ENCODE data around the gene GNAL. TPM values are rescaled to one million over a fixed set of nuclear protein-coding genes. Genes with fewer than 3 reads are reported as not detected.

Gene GNAL
- total RNA-seq, 1 experiment from 2014 or later, result 4.6 TPM

GRCh38 chr18:11754979-11755378 is 65.9 kb downstream of the GNAL start:
- no peak for TF ChIP-seq ZNF274 (IDR thresholded peaks at IDR 0.05; ENCODE audit: low read depth, low read length)
- TF ChIP-seq, protein P1, sequence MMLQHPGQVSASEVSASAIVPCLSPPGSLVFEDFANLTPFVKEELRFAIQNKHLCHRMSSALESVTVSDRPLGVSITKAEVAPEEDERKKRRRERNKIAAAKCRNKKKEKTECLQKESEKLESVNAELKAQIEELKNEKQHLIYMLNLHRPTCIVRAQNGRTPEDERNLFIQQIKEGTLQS (IDR thresholded peaks at IDR 0.05), result no peak
- no peak for TF ChIP-seq CEBPB (IDR thresholded peaks at IDR 0.05; ENCODE audit: low read depth)
- TF ChIP-seq EGR1 (IDR thresholded peaks at IDR 0.05; ENCODE audit: low read depth), result no peak
- no peak for TF ChIP-seq FOSL1 (IDR thresholded peaks at IDR 0.05; ENCODE audit: low read depth)
- TF ChIP-seq YY1 (IDR thresholded peaks at IDR 0.05; ENCODE audit: extremely low read depth, insufficient replicate concordance, low read depth, low read length), result no peak
- Histone ChIP-seq H3K27ac (ENCODE audit: low read depth, low read length) (no peak overlapping the region), H3K4me1 (ENCODE audit: control insufficient read depth in 1 of 2, insufficient read depth in 2 of 2, low read length in 2 of 2) (no peaks in the 10 kb centered on the region), H3K9me3 (ENCODE audit: control insufficient read depth in 1 of 2, insufficient read depth in 1 of 2, low read depth in 1 of 2, low read length in 2 of 2) (no peaks in the 10 kb centered on the region), H2AFZ (ENCODE audit: low read depth, low read length, poor library complexity, severe bottlenecking) (no peak overlapping the region), H3K9ac (ENCODE audit: low read length) (no peak overlapping the region), H3K4me2 (ENCODE audit: low read length) (no peak overlapping the region), H3K9me2 (ENCODE audit: insufficient read depth) (no peaks in the 10 kb centered on the region), H3K4me3 (replicated peaks in 1 of 2; ENCODE audit: low read depth in 1 of 2, low read length in 2 of 2) (no peak overlapping the region), H4K20me1 (ENCODE audit: insufficient read depth) (no peaks in the 10 kb centered on the region), H3K27me3 (ENCODE audit: insufficient read depth, low read length) (no peaks in the 10 kb centered on the region), H3K36me3 (ENCODE audit: control insufficient read depth in 1 of 2, insufficient read depth in 2 of 2, low read length in 2 of 2) (no peaks in the 10 kb centered on the region), H3K79me2 (ENCODE audit: insufficient read depth, low read length) (no peaks in the 10 kb centered on the region)
- ChIA-PET POLR2A (no interaction called here), RAD21 (ENCODE audit: low non-redundant PET in 1 of 2, low total read pairs in 2 of 2, uncharacterized antibody in 2 of 2, unreplicated experiment in 2 of 2) (no interaction called here), CTCF (no interaction called here)
- no TSS peak for BruUV-seq (replicated peaks)
- intact Hi-C loops (cut with micrococcal nuclease), result no loop called here
- DNase-seq (ENCODE audit: low read depth, low spot score) (no peak), ATAC-seq (no peak)

- Histone ChIP-seq H4K20me1 (ENCODE audit: insufficient read depth) (no peaks in the 10 kb centered on the region), H2AFZ (ENCODE audit: low read depth, low read length, poor library complexity, severe bottlenecking) (no peak overlapping the region), H3K9ac (ENCODE audit: low read length) (no peak overlapping the region), H3K4me1 (ENCODE audit: control insufficient read depth in 1 of 2, insufficient read depth in 2 of 2, low read length in 2 of 2) (no peaks in the 10 kb centered on the region), H3K9me2 (ENCODE audit: insufficient read depth) (no peaks in the 10 kb centered on the region), H3K36me3 (ENCODE audit: control insufficient read depth in 1 of 2, insufficient read depth in 2 of 2, low read length in 2 of 2) (no peaks in the 10 kb centered on the region), H3K4me2 (ENCODE audit: low read length) (no peak overlapping the region), H3K27ac (ENCODE audit: low read depth, low read length) (no peak overlapping the region), H3K9me3 (ENCODE audit: control insufficient read depth in 1 of 2, insufficient read depth in 1 of 2, low read depth in 1 of 2, low read length in 2 of 2) (no peaks in the 10 kb centered on the region), H3K79me2 (ENCODE audit: insufficient read depth, low read length) (no peaks in the 10 kb centered on the region), H3K4me3 (replicated peaks in 1 of 2; ENCODE audit: low read depth in 1 of 2, low read length in 2 of 2) (no peak overlapping the region), H3K27me3 (ENCODE audit: insufficient read depth, low read length) (no peaks in the 10 kb centered on the region)
- no peak for ATAC-seq
- no peak for DNase-seq (ENCODE audit: low read depth, low spot score)
- BruUV-seq (replicated peaks), result no TSS peak
- intact Hi-C loops (cut with micrococcal nuclease), result no loop called here
- TF ChIP-seq CTCF (IDR thresholded peaks at IDR 0.05 in 2 of 3, conservative IDR thresholded peaks at IDR 0.05 in 1 of 3; ENCODE audit: borderline replicate concordance in 1 of 3, insufficient read depth in 1 of 3, low read depth in 2 of 3, low read length in 2 of 3) (no peak), EZH2phosphoT487 (IDR thresholded peaks at IDR 0.05; ENCODE audit: borderline replicate concordance) (no peak), SRF (IDR thresholded peaks at IDR 0.05; ENCODE audit: low read depth) (no peak), MAX (IDR thresholded peaks at IDR 0.05) (no peak), EGR1 (IDR thresholded peaks at IDR 0.05; ENCODE audit: low read depth) (no peak), JUND (IDR thresholded peaks at IDR 0.05) (no peak), ZNF274 (IDR thresholded peaks at IDR 0.05; ENCODE audit: low read depth, low read length) (no peak)
- TF ChIP-seq, protein P2, sequence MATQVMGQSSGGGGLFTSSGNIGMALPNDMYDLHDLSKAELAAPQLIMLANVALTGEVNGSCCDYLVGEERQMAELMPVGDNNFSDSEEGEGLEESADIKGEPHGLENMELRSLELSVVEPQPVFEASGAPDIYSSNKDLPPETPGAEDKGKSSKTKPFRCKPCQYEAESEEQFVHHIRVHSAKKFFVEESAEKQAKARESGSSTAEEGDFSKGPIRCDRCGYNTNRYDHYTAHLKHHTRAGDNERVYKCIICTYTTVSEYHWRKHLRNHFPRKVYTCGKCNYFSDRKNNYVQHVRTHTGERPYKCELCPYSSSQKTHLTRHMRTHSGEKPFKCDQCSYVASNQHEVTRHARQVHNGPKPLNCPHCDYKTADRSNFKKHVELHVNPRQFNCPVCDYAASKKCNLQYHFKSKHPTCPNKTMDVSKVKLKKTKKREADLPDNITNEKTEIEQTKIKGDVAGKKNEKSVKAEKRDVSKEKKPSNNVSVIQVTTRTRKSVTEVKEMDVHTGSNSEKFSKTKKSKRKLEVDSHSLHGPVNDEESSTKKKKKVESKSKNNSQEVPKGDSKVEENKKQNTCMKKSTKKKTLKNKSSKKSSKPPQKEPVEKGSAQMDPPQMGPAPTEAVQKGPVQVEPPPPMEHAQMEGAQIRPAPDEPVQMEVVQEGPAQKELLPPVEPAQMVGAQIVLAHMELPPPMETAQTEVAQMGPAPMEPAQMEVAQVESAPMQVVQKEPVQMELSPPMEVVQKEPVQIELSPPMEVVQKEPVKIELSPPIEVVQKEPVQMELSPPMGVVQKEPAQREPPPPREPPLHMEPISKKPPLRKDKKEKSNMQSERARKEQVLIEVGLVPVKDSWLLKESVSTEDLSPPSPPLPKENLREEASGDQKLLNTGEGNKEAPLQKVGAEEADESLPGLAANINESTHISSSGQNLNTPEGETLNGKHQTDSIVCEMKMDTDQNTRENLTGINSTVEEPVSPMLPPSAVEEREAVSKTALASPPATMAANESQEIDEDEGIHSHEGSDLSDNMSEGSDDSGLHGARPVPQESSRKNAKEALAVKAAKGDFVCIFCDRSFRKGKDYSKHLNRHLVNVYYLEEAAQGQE (IDR thresholded peaks at IDR 0.05; ENCODE audit: low read depth), result no peak
- RAD21 ChIA-PET (ENCODE audit: low non-redundant PET in 1 of 2, low total read pairs in 2 of 2, uncharacterized antibody in 2 of 2, unreplicated experiment in 2 of 2), result no interaction called here
- CTCF ChIA-PET, result interaction anchor here (1.2 kb wide), 1 partner anchor 20 kb away, joined by 3 read pairs; no protein-coding TSS in a partner anchor
- POLR2A ChIA-PET, result no interaction called here
Observed at GRCh38 chr18:11757084-11757590, 68.1 kb downstream of the GNAL start.

Data from HCT116 (cell line).